ENCODE results near the gene SNRNP70.
"Not testable (repeated sequence)": the region's sequence is repeated elsewhere in the genome, so short reads cannot be mapped to it uniquely, and the experiment has no call there.

- not testable (repeated sequence) for TF ChIP-seq CTCF, POLR2A (IDR thresholded peaks at IDR 0.05)
Observed at GRCh38 chr19:49038557-49039276, 46.5 kb upstream of the SNRNP70 start.
